Measurements from ENCODE around the gene CELF1.

DNA sequence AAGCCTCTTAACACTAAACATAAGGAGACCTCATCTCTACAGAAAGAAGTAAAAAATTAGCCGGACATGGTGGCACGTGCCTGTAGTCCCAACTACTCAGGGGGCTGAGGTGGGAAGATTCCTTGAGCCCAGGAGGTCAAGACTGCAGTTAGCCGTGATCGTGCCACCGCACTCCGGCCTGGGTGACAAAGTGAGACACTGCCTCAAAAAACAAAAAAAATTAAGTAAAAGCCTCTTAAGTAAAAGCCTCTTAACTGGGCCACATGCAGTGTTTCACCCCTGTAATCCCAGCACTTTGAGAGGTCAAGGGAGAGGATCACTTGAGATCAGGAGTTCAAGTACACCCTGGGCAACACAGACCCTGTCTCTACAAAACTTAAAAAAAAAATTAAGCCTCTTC is 25.7 kb downstream of the CELF1 start:
- TF ChIP-seq, protein P1, sequence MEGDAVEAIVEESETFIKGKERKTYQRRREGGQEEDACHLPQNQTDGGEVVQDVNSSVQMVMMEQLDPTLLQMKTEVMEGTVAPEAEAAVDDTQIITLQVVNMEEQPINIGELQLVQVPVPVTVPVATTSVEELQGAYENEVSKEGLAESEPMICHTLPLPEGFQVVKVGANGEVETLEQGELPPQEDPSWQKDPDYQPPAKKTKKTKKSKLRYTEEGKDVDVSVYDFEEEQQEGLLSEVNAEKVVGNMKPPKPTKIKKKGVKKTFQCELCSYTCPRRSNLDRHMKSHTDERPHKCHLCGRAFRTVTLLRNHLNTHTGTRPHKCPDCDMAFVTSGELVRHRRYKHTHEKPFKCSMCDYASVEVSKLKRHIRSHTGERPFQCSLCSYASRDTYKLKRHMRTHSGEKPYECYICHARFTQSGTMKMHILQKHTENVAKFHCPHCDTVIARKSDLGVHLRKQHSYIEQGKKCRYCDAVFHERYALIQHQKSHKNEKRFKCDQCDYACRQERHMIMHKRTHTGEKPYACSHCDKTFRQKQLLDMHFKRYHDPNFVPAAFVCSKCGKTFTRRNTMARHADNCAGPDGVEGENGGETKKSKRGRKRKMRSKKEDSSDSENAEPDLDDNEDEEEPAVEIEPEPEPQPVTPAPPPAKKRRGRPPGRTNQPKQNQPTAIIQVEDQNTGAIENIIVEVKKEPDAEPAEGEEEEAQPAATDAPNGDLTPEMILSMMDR (IDR thresholded peaks at IDR 0.05) = no peak
- TF ChIP-seq POLR2A (IDR thresholded peaks at IDR 0.05) = no peak
